Choroid plexus epithelial cell (primary cell): Measurements from ENCODE around the gene SLC24A4.

Experiments used
- DNase-seq: peaks from one replicate; pipeline ENCODE4 v3.0.0-alpha.2; 2010; ENCODE audit warnings: low read depth
- H3K4me3 ChIP-seq: 2 replicates; pipeline ENCODE4 v1.5.1; 2011; ENCODE audit warnings: low read depth, mild to moderate bottlenecking, control low read depth, low read length, moderate library complexity
- CTCF ChIP-seq: conservative IDR thresholded peaks from 2 replicates; pipeline ENCODE4 v1.5.1; 2011; ENCODE audit warnings: low read depth, mild to moderate bottlenecking, control low read depth, inconsistent platforms, low read length, moderate library complexity

The SLC24A4 gene

GRCh38 chr14:92380582-92380981 lies 57.6 kb downstream of the SLC24A4 start:
- no peak for DNase-seq
- no peak overlapping the region for H3K4me3 ChIP-seq
- TF ChIP-seq CTCF: no peak

GRCh38 chr14:92382677-92383076 lies 59.7 kb downstream of the SLC24A4 start:
- DNase-seq: no peak
- peak; percentile 41 for TF ChIP-seq CTCF
- H3K4me3 ChIP-seq: no peak overlapping the region

GRCh38 chr14:92383805-92384204 lies 60.8 kb downstream of the SLC24A4 start:
- TF ChIP-seq CTCF: no peak
- no peak for DNase-seq
- H3K4me3 ChIP-seq: no peak overlapping the region

GRCh38 chr14:92384461-92385133 lies 61.6 kb downstream of the SLC24A4 start:
- DNase-seq: no peak
- TF ChIP-seq CTCF: no peak
- no peak overlapping the region for H3K4me3 ChIP-seq

GRCh38 chr14:92385561-92385960 lies 62.6 kb downstream of the SLC24A4 start:
- TF ChIP-seq CTCF: no peak
- no peak for DNase-seq
- no peak overlapping the region for H3K4me3 ChIP-seq

- no peak for TF ChIP-seq CTCF
- no peak for DNase-seq
- H3K4me3 ChIP-seq: no peak overlapping the region
Observed at GRCh38 chr14:92386165-92386564, 63.2 kb downstream of the SLC24A4 start.

GRCh38 chr14:92386637-92387036 lies 63.7 kb downstream of the SLC24A4 start:
- TF ChIP-seq CTCF: no peak
- DNase-seq: no peak
- no peak overlapping the region for H3K4me3 ChIP-seq
